K562 (cell line): ENCODE data around the gene EYA3. TPM values are rescaled to one million over a fixed set of nuclear protein-coding genes. Genes with fewer than 3 reads are reported as not detected.

Source experiments
- ATAC-seq: fragments of 200-7000 bp; cut with Tn5 transposase; 3 replicates; pipeline ENCODE4 v1.9.1; 2020; ENCODE audit warnings: moderate library complexity
- BruUV-seq: library from RNA; stranded (reverse); fragments of 400-500 nt; replicated peaks from 2 replicates; lab custom pipeline; 2021; lab: Mats Ljungman, UMichigan
- CTCF ChIA-PET: fragments of 300-600 bp; formaldehyde crosslinking; extraction: SDS; loops from one replicate; lab custom pipeline; 2021; ENCODE audit warnings: low intra/inter-chr PET ratio; lab: Yijun Ruan, JAX
- POLR2A ChIA-PET: fragments of 300-600, 350-650 bp; sonication (Branson Sonifier 250); formaldehyde crosslinking; extraction: SDS; loops from one replicate; lab custom pipeline; 2021; ENCODE audit warnings: antibody characterized with exemption, inconsistent platforms; lab: Yijun Ruan, JAX
- DNase-seq, 4 experiments: peaks; one replicate each; pipeline versions ENCODE4 v3.0.0 to v3.0.0-alpha.2; 2011 to 2018; ENCODE audit warnings: low spot score in 3 of 4, mixed read lengths in 3 of 4; ENCODE audit errors: extremely low read depth in 1 of 4
- FAIRE-seq: peaks from 2 replicates; lab custom pipeline; 2011; peaks lifted over from hg19 to GRCh38; lab: Jason Lieb, UNC
- H2AFZ ChIP-seq: 2 replicates; pipeline ENCODE4 v1.6.0; 2011; ENCODE audit warnings: low read depth, low read length, control low read depth, inconsistent platforms
- H3K27ac ChIP-seq: fragments of 200-600 bp; 3 replicates; pipeline ENCODE4 v1.8.0; 2011; ENCODE audit warnings: low read depth, mild to moderate bottlenecking, control low read depth, inconsistent platforms, low read length, moderate library complexity, mixed read lengths; ENCODE audit errors: extremely low read depth
- H3K27me3 ChIP-seq, 2 experiments: fragments of 300-600 bp in 1 of 2; 2 replicates in 1 of 2; 3 replicates in 1 of 2; pipeline versions ENCODE4 v1.6.0 to v1.8.0; 2011; ENCODE audit warnings: inconsistent platforms in 2 of 2, low read length in 2 of 2, mild to moderate bottlenecking in 1 of 2, mixed read lengths in 1 of 2, moderate library complexity in 1 of 2; ENCODE audit not compliant: control insufficient read depth in 2 of 2, insufficient read depth in 2 of 2
- H3K36me3 ChIP-seq: fragments of 300-600 bp; 3 replicates; pipeline ENCODE4 v1.8.0; 2011; ENCODE audit warnings: mild to moderate bottlenecking, low read length, inconsistent platforms; ENCODE audit not compliant: control insufficient read depth, insufficient read depth
- H3K4me1 ChIP-seq, 2 experiments: fragments of 200-600 bp in 1 of 2; replicated peaks in 1 of 2; 2 replicates in 1 of 2; 3 replicates in 1 of 2; pipeline versions ENCODE4 v1.5.1 to v1.8.0; 2011; ENCODE audit warnings: inconsistent platforms in 2 of 2, low read length in 2 of 2, mild to moderate bottlenecking in 1 of 2, mixed read lengths in 1 of 2, moderate library complexity in 1 of 2; ENCODE audit not compliant: control insufficient read depth in 2 of 2, insufficient read depth in 2 of 2
- H3K4me2 ChIP-seq: 2 replicates; pipeline ENCODE4 v1.6.1; 2011; ENCODE audit warnings: low read length, control low read depth, inconsistent platforms, mixed read lengths; ENCODE audit not compliant: insufficient read depth
- H3K4me3 ChIP-seq: fragments of 200-600 bp; sonication (generic), shearing (Covaris generic); 2 replicates; pipeline ENCODE4 v1.5.1; 2016; ENCODE audit warnings: control low read depth, inconsistent platforms
- H3K79me2 ChIP-seq: fragments of 200-600 bp; 3 replicates; pipeline ENCODE4 v1.8.0; 2011; ENCODE audit warnings: low read length, inconsistent platforms; ENCODE audit not compliant: control insufficient read depth, insufficient read depth
- H3K9ac ChIP-seq, 2 experiments: 2 replicates each; pipeline versions ENCODE4 v1.6.0 to v1.6.1; 2011; ENCODE audit warnings: low read depth in 2 of 2, low read length in 2 of 2, control low read depth in 1 of 2, inconsistent platforms in 1 of 2, mild to moderate bottlenecking in 1 of 2, mixed read lengths in 1 of 2; ENCODE audit not compliant: insufficient read depth in 1 of 2
- H3K9me1 ChIP-seq: one replicate; pipeline ENCODE4 v1.6.0; 2011; ENCODE audit warnings: inconsistent platforms, mild to moderate bottlenecking, low read length, moderate library complexity; ENCODE audit not compliant: control insufficient read depth, insufficient read depth
- H3K9me3 ChIP-seq: replicated peaks from 2 replicates; pipeline ENCODE4 v1.5.1; 2011; ENCODE audit warnings: low read depth, low read length, inconsistent platforms; ENCODE audit not compliant: control insufficient read depth, insufficient read depth
- H4K20me1 ChIP-seq: replicated peaks from 2 replicates; pipeline ENCODE4 v1.6.1; 2011; ENCODE audit warnings: low read length, inconsistent platforms, mixed read lengths; ENCODE audit not compliant: control insufficient read depth, insufficient read depth
- CC2D1A ChIP-seq: fragments of 450-650 bp; IDR thresholded peaks from 2 replicates; pipeline ENCODE4 v1.6.1; 2017; ENCODE audit warnings: mild to moderate bottlenecking
- FOXA1 ChIP-seq: fragments of 450-650 bp; IDR thresholded peaks from 2 replicates; pipeline ENCODE4 v1.6.1; 2016; ENCODE audit warnings: mild to moderate bottlenecking, borderline replicate concordance
- HDGF ChIP-seq: fragments of 450-650 bp; IDR thresholded peaks from 2 replicates; pipeline ENCODE4 v1.6.1; 2016
- MBD2 ChIP-seq: sonication (generic); IDR thresholded peaks from 2 replicates; pipeline ENCODE4 v1.6.1; 2016; ENCODE audit warnings: low read depth, borderline replicate concordance
- MTF1 ChIP-seq: fragments of 250-450 bp; sonication (Bioruptor Pico); IDR thresholded peaks from 2 replicates; pipeline ENCODE4 v1.9.0; 2021; ENCODE audit warnings: moderate library complexity, mild to moderate bottlenecking, inconsistent platforms, borderline replicate concordance
- OTX1 ChIP-seq: fragments of 450-650 bp; formaldehyde crosslinking; IDR thresholded peaks from 2 replicates; pipeline ENCODE4 v1.4.0; 2022; ENCODE audit warnings: mild to moderate bottlenecking
- PRDM10 ChIP-seq: fragments of 450-650 bp; IDR thresholded peaks from 2 replicates; pipeline ENCODE4 v1.6.1; 2018; ENCODE audit not compliant: partially characterized antibody
- RBM17 ChIP-seq: fragments of 200-400 bp; formaldehyde crosslinking; IDR thresholded peaks from 2 replicates; pipeline ENCODE4 v1.6.1; 2017; ENCODE audit warnings: low read depth, mild to moderate bottlenecking, low read length, borderline replicate concordance
- SIN3A ChIP-seq, 2 experiments: fragments of 150-350 bp in 1 of 2; IDR thresholded peaks; 2 replicates each; pipeline ENCODE4 v1.6.1; 2011 to 2016; ENCODE audit warnings: borderline replicate concordance in 2 of 2, low read depth in 2 of 2, low read length in 2 of 2, mild to moderate bottlenecking in 2 of 2, moderate library complexity in 2 of 2; ENCODE audit not compliant: control insufficient read depth in 1 of 2
- ZEB2 ChIP-seq: fragments of 450-650 bp; IDR thresholded peaks from 2 replicates; pipeline ENCODE4 v1.6.1; 2016
- WGBS: fragments of 100-300 bp; shearing (Covaris generic); methylation state at CpG from one replicate; pipeline ENCODE4 v1.1.6; 2016; ENCODE audit warnings: low coverage, mixed read lengths; ENCODE audit not compliant: insufficient coverage; ENCODE audit errors: missing lambda C conversion rate; 5-methylcytosine and 5-hydroxymethylcytosine counted together
- in situ Hi-C: fragments of 300-500 bp; cut with MboI; formaldehyde crosslinking; loops from 4 replicates; pipeline ENCODE4 v1.15.0; 2018; ENCODE audit warnings: inconsistent platforms, mixed read lengths
- intact Hi-C: fragments of 100-400 bp; cut with micrococcal nuclease; formaldehyde crosslinking; loops from 2 replicates; pipeline ENCODE4 v1.14.2; 2022
- polyA plus RNA-seq, 8 experiments: library from polyadenylated mRNA; depleted of rRNA in 4 of 8; stranded (reverse) in 5 of 8; unstranded in 3 of 8; fragments of >200 nt; fragmentation: Nextera tagmentation in 2 of 8; fragmentation: Illumina TruSeq in 1 of 8; extraction: Ambion mirVana in 2 of 8; extraction: Trizol in 1 of 8; gene quantifications; 2 replicates each; pipeline versions ENCODE4 v1.2.1 to v1.2.3, GENCODE V29; 2011 to 2014; ENCODE audit warnings: inconsistent platforms in 1 of 8, missing spikeins in 1 of 8
- total RNA-seq, 7 experiments: library from RNA; depleted of rRNA in 6 of 7; stranded (reverse); fragments of >200 nt in 6 of 7; fragmentation: Illumina TruSeq in 2 of 7; extraction: Trizol in 2 of 7; gene quantifications; 2 replicates each; pipeline versions ENCODE4 v1.2.1 to v1.2.3, GENCODE V29; 2011 to 2021; ENCODE audit warnings: low replicate concordance in 1 of 7
- TF ChIP-seq, protein P1 (sequence below), 3 experiments: IDR thresholded peaks in 2 of 3; conservative IDR thresholded peaks in 1 of 3; 2 replicates each; pipeline ENCODE4 v1.5.1; 2011 to 2012; ENCODE audit warnings: low read length in 3 of 3, mild to moderate bottlenecking in 3 of 3, control low read depth in 2 of 3, improper control_type of control experiment in 1 of 3, inconsistent platforms in 1 of 3, low read depth in 1 of 3, mixed read lengths in 1 of 3, moderate library complexity in 1 of 3; ENCODE audit not compliant: insufficient read depth in 2 of 3
- TF ChIP-seq, protein P2 (sequence below), 2 experiments: fragments of 450-650 bp; conservative IDR thresholded peaks; 2 replicates each; pipeline ENCODE4 v1.6.1; 2017; ENCODE audit warnings: mild to moderate bottlenecking in 2 of 2, moderate library complexity in 2 of 2

The EYA3 gene
- total and polyA plus RNA-seq, 9 of the 15 experiments (the other 6 are each of a cell fraction or from before 2014, with no cell fraction given) = 21.7 to 64.0 (median 43.6) TPM

GRCh38 chr1:28091043-28091781, 2.8 kb upstream of the EYA3 start:
- no TSS peak for BruUV-seq
- Histone ChIP-seq H3K4me3 (no peak overlapping the region), H3K79me2 (peaks cover 22% of the 10 kb centered on the region), H3K36me3 (peaks cover 3% of the 10 kb centered on the region; the same call in 1 of the 3 replicates), H3K4me2 (no peak overlapping the region), H2AFZ (peak overlapping the region; percentile 88), H3K27me3 (no peaks in the 10 kb centered on the region), H3K4me1 (peaks cover 6 to 7% of the 10 kb centered on the region in 2 experiments; a peak in 4 of 5 replicates), H3K27ac (no peak overlapping the region), H4K20me1 (no peaks in the 10 kb centered on the region), H3K9me3 (no peaks in the 10 kb centered on the region), H3K9ac (0 out of 4 replicates have a peak overlapping the region, but pooled peaks of 1 of the 2 experiments have one; percentile 22), H3K9me1 (no peaks in the 10 kb centered on the region)
- FAIRE-seq (peak; percentile 89), ATAC-seq (0 out of 3 replicates have a peak, but pooled peaks have one; percentile 10), DNase-seq (peak; percentile 57 to 88 (median 68))
- in situ Hi-C loops (loop anchor here (5.0 kb wide), 1 partner anchor 121 kb away; no protein-coding TSS in a partner anchor), intact Hi-C loops (loop anchor here (1.0 to 5.0 kb wide), 4 partner anchors 22 to 511 kb away; no protein-coding TSS in a partner anchor)
- ChIA-PET CTCF (interaction anchor here (0.6 to 5.4 kb wide), 3 partner anchors 11 to 117 kb away, joined by 4 to 81 read pairs (median 6); no protein-coding TSS in a partner anchor), POLR2A (interaction anchor here (0.6 to 2.7 kb wide), 12 partner anchors 10 to 213 kb away, joined by 3 to 9 read pairs (median 3); no protein-coding TSS in a partner anchor)
- under 1% methylated on average over 6 of the region's 6 CpGs for WGBS
- TF ChIP-seq CC2D1A = peak; percentile 51
- TF ChIP-seq PRDM10 = peak; percentile 54
- TF ChIP-seq HDGF = peak; percentile 83; the same call in 1 of the 2 replicates
- TF ChIP-seq MTF1 (CRISPR knock-in tag) = no peak
- TF ChIP-seq, protein P1, sequence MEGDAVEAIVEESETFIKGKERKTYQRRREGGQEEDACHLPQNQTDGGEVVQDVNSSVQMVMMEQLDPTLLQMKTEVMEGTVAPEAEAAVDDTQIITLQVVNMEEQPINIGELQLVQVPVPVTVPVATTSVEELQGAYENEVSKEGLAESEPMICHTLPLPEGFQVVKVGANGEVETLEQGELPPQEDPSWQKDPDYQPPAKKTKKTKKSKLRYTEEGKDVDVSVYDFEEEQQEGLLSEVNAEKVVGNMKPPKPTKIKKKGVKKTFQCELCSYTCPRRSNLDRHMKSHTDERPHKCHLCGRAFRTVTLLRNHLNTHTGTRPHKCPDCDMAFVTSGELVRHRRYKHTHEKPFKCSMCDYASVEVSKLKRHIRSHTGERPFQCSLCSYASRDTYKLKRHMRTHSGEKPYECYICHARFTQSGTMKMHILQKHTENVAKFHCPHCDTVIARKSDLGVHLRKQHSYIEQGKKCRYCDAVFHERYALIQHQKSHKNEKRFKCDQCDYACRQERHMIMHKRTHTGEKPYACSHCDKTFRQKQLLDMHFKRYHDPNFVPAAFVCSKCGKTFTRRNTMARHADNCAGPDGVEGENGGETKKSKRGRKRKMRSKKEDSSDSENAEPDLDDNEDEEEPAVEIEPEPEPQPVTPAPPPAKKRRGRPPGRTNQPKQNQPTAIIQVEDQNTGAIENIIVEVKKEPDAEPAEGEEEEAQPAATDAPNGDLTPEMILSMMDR (IDR thresholded peaks at IDR 0.05 in 2 of 3, conservative IDR thresholded peaks at IDR 0.05 in 1 of 3; ENCODE audit: insufficient read depth in 2 of 3, low read depth in 1 of 3, low read length in 3 of 3) = peak; percentile 85 to 97 (median 90)
- TF ChIP-seq MBD2 = no peak
- TF ChIP-seq FOXA1 = no peak
- TF ChIP-seq ZEB2 = no peak
- no peak for TF ChIP-seq SIN3A (IDR thresholded peaks at IDR 0.05; ENCODE audit: borderline replicate concordance in 2 of 2, control insufficient read depth in 1 of 2, low read depth in 2 of 2, low read length in 2 of 2)
- no peak for TF ChIP-seq RBM17
- TF ChIP-seq, protein P2, sequence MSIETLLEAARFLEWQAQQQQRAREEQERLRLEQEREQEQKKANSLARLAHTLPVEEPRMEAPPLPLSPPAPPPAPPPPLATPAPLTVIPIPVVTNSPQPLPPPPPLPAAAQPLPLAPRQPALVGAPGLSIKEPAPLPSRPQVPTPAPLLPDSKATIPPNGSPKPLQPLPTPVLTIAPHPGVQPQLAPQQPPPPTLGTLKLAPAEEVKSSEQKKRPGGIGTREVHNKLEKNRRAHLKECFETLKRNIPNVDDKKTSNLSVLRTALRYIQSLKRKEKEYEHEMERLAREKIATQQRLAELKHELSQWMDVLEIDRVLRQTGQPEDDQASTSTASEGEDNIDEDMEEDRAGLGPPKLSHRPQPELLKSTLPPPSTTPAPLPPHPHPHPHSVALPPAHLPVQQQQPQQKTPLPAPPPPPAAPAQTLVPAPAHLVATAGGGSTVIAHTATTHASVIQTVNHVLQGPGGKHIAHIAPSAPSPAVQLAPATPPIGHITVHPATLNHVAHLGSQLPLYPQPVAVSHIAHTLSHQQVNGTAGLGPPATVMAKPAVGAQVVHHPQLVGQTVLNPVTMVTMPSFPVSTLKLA (conservative IDR thresholded peaks at IDR 0.05) = 0 out of 4 replicates have a peak, but pooled peaks of 1 of the 2 experiments have one; percentile 26
- peak; percentile 5; the same call in 1 of the 2 replicates for TF ChIP-seq OTX1 (CRISPR knock-in tag)
